Stomach (tissue), 4 donors: ENCODE data around the gene MPC2.

ENCODE experiments used
- EP300 ChIP-seq: sonication (generic); formaldehyde crosslinking; IDR thresholded peaks from one replicate; pipeline ENCODE4 v1.6.1; 2017; ENCODE audit warnings: antibody characterized with exemption
- POLR2A ChIP-seq, 4 donors: fragments of 450-650 bp; IDR thresholded peaks; one replicate each; pipeline ENCODE4 v1.6.1; 2016; ENCODE audit warnings: antibody characterized with exemption in 4 of 4, control low read depth in 2 of 4, mild to moderate bottlenecking in 1 of 4, moderate library complexity in 1 of 4
- POLR2AphosphoS5 ChIP-seq, 3 donors: sonication (generic); formaldehyde crosslinking; IDR thresholded peaks; one replicate each; pipeline ENCODE4 v1.6.1; 2016; ENCODE audit warnings: antibody characterized with exemption in 3 of 3
- TF ChIP-seq, protein P1 (sequence below), 7 experiments: fragments of 450-650 bp in 4 of 7; fragments of 200-600 bp in 3 of 7; sonication (generic) in 3 of 7; IDR thresholded peaks; one replicate each; pipeline ENCODE4 v1.5.1; 2016 to 2019; ENCODE audit warnings: antibody characterized with exemption in 7 of 7, control low read depth in 2 of 7, mild to moderate bottlenecking in 1 of 7

DNA sequence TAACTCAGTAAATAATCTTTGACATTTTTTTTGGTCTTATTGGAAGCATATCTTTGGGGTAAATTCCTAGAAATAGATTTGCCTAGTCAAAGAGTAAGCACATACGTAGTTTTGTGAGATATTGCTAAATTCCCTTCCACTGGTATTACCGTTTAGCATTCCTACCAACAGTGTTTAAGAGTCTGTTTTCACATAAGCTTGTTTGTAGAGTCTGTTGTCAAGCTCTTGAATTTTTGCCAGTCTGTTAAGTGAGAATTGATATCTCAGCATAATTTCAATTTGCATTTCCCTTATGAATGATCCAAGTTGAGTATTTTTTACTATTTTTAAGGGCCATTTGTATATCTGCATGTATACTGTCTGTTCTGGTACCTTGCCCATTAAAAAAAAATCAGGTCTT lies 37.0 kb upstream of the MPC2 start:
- TF ChIP-seq POLR2A (IDR thresholded peaks at IDR 0.05): no peak
- TF ChIP-seq, protein P1, sequence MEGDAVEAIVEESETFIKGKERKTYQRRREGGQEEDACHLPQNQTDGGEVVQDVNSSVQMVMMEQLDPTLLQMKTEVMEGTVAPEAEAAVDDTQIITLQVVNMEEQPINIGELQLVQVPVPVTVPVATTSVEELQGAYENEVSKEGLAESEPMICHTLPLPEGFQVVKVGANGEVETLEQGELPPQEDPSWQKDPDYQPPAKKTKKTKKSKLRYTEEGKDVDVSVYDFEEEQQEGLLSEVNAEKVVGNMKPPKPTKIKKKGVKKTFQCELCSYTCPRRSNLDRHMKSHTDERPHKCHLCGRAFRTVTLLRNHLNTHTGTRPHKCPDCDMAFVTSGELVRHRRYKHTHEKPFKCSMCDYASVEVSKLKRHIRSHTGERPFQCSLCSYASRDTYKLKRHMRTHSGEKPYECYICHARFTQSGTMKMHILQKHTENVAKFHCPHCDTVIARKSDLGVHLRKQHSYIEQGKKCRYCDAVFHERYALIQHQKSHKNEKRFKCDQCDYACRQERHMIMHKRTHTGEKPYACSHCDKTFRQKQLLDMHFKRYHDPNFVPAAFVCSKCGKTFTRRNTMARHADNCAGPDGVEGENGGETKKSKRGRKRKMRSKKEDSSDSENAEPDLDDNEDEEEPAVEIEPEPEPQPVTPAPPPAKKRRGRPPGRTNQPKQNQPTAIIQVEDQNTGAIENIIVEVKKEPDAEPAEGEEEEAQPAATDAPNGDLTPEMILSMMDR (IDR thresholded peaks at IDR 0.05): no peak
- TF ChIP-seq POLR2AphosphoS5 (IDR thresholded peaks at IDR 0.05): no peak
- no peak for TF ChIP-seq EP300
